Stimulated activated CD8-positive, alpha-beta memory T cell treated with anti-CD3 and anti-CD28 coated beads, Interleukin-12 subunit alpha, Interleukin-12 subunit beta, amount 100 ng/mL, for 4 hours (primary cell): Measurements from ENCODE around the gene TMEM69.
"Not testable (repeated sequence)": the region's sequence is repeated elsewhere in the genome, so short reads cannot be mapped to it uniquely, and the experiment has no call there.

Source experiments
- DNase-seq: peaks from one replicate; pipeline ENCODE4 v3.0.0-alpha.2; 2020; ENCODE audit warnings: low read depth

TMEM69 gene

DNA sequence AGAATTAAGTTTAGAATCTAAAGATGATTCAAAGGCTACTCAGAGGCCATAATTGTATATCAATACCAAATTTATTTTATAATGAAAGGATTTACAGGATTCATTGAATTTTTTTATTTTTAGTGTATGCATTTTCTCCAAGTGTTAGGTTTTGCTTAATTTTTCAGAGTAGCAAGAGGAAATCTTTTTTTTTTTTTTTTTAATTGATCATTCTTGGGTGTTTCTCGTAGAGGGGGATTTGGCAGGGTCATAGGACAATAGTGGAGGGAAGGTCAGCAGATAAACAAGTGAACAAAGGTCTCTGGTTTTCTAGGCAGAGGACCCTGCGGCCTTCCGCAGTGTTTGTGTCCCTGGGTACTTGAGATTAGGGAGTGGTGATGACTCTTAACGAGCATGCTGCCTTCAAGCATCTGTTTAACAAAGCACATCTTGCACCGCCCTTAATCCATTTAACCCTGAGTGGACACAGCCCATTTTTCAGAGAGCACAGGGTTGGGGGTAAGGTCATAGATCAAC lies 51.7 kb downstream of the TMEM69 start:
- DNase-seq = not testable (repeated sequence)
